ENCODE results near the gene ACRV1. TPM values are rescaled to one million over a fixed set of nuclear protein-coding genes. Genes with fewer than 3 reads are reported as not detected.

The ACRV1 gene
- total RNA-seq, 1 donor from 2014 or later = not detected

DNA sequence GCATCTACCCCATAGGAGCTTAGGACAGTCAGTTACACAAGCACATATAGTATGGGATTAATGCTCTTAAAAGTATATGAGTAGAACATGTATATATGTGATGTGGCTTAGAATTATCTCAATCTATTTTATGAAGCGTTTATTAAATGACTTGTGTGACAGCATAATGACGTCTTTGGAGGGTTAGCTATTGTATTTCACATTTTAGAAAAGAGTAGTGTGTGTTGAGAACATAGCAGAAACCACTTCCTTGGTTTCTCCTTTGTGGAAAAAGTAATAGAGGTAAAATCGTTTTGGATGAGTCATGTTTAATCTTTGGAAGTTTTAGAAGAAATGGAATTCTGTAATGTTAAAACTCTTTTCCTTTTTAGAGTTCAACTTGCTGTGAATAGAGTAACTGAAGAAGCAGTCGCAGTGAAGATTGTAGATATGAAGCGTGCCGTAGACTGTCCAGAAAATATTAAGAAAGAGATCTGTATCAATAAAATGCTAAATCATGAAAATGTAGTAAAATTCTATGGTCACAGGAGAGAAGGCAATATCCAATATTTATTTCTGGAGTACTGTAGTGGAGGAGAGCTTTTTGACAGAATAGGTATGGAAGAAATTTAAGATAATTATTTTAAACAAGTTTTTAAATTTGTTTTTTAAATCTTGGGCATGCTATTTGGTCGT is 53.3 kb downstream of the ACRV1 start:
- TF ChIP-seq, protein P1, sequence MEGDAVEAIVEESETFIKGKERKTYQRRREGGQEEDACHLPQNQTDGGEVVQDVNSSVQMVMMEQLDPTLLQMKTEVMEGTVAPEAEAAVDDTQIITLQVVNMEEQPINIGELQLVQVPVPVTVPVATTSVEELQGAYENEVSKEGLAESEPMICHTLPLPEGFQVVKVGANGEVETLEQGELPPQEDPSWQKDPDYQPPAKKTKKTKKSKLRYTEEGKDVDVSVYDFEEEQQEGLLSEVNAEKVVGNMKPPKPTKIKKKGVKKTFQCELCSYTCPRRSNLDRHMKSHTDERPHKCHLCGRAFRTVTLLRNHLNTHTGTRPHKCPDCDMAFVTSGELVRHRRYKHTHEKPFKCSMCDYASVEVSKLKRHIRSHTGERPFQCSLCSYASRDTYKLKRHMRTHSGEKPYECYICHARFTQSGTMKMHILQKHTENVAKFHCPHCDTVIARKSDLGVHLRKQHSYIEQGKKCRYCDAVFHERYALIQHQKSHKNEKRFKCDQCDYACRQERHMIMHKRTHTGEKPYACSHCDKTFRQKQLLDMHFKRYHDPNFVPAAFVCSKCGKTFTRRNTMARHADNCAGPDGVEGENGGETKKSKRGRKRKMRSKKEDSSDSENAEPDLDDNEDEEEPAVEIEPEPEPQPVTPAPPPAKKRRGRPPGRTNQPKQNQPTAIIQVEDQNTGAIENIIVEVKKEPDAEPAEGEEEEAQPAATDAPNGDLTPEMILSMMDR (IDR thresholded peaks at IDR 0.05; ENCODE audit: borderline replicate concordance) = no peak
- Histone ChIP-seq H3K36me3 (no peaks in the 10 kb centered on the region), H3K4me1 (peaks cover 24% of the 10 kb centered on the region), H3K27me3 (ENCODE audit: low read depth) (no peaks in the 10 kb centered on the region), H3K4me3 (no peak overlapping the region), H3K9me3 (replicated peaks) (no peaks in the 10 kb centered on the region), H3K27ac (replicated peaks) (no peak overlapping the region)
- DNase-seq = no peak
- intact Hi-C loops (cut with micrococcal nuclease) = no loop called here

DNA sequence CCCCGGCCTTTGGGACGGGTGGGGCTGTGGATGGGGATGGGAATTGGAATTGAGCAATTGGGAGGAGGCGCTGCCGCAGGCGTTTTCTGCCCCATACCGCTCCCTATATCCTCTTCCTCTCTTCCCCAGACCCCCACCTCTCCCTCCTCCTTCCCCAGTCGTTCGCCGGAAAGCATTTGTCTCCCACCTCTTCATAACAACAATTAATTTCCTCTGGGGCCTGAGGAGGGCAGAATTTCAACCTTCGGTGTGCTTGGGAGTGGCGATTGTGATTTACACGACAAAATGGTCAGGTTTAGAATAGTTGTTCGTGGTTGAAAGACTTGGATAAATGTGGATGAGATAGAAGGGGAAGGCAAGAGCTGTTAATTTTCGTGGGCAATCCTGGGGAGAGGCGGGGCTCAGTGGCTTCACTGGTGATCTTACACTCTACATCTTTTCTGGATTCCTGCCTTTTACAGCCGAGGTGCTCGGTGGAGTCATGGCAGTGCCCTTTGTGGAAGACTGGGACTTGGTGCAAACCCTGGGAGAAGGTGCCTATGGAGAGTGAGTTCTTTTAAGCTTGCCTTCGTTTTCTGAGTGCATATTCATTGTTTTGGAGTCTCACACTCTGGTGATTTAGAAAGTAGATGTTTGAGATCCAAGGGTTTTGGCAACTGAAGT is 54.2 kb downstream of the ACRV1 start:
- no peak for DNase-seq
- no peaks in the 10 kb centered on the region for H3K9me3 ChIP-seq (replicated peaks)
- intact Hi-C loops (cut with micrococcal nuclease) = no loop called here
- H3K27me3 ChIP-seq (ENCODE audit: low read depth) = no peaks in the 10 kb centered on the region
- peaks cover 24% of the 10 kb centered on the region for H3K4me1 ChIP-seq
- peaks cover 7% of the 10 kb centered on the region for H3K36me3 ChIP-seq
- peak overlapping the region; percentile 83 for H3K4me3 ChIP-seq
- peak overlapping the region; percentile 99 for H3K27ac ChIP-seq (replicated peaks)
- TF ChIP-seq, protein P1 (IDR thresholded peaks at IDR 0.05; ENCODE audit: borderline replicate concordance) = no peak

DNA sequence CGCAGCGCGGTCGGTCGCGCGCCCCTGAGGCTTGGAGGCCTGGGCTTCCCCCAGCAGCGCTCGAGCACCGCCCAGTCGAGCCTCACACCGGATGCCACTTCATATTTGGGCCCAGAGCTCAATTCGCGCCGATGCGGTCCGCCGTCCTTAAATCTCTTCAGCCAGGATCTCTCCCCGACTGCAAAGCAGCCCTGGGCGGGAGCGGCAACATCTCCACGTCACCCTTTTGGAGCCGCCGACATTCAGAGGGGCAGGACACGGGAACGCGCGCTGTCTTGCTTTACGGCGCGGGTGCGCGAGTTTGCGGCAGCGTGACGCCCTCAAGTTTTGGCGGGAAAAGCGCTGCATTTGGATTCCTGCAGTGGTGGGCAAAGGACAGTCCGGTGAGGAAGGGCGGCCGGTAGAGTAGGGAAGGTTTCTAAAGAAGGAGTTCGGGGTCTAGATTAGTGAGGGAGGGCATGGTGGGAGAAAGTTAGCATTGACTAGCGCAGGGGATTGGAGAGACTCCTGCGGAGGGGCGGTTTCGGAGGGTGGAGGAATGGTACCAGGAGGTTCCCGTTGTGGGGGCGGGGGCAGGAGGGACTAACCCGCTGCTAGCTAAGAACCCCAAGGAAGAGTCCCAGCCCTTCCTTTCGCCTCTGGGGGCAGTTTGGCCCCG is 54.9 kb downstream of the ACRV1 start:
- intact Hi-C loops (cut with micrococcal nuclease) = no loop called here

DNA sequence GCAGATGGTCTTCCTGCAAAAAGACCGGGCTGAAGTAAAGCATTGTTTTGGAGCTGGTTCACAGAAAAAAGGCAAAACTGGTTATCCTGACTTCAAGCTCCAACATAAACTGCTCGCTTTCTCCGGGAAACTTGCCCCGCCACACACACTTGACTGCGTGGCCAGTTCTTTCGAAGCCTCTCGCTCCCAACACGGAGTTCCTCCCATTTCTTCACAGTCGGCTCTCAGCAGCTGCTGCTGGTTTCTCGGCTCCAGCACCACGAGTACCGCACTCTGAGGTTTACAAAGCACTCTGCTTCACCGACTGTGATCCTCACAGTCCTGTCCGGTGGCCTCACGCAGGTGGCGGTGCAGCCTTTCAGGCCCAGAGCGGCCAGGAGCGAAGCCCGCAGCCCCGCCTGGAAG is 55.4 kb downstream of the ACRV1 start:
- H3K27ac ChIP-seq (replicated peaks) = peak overlapping the region; percentile 99
- DNase-seq = no peak
- peak overlapping the region; percentile 83 for H3K4me3 ChIP-seq
- H3K27me3 ChIP-seq (ENCODE audit: low read depth) = no peaks in the 10 kb centered on the region
- H3K9me3 ChIP-seq (replicated peaks) = no peaks in the 10 kb centered on the region
- intact Hi-C loops (cut with micrococcal nuclease) = no loop called here
- H3K4me1 ChIP-seq = peaks cover 24% of the 10 kb centered on the region
- peaks cover 19% of the 10 kb centered on the region for H3K36me3 ChIP-seq
- TF ChIP-seq, protein P1 (IDR thresholded peaks at IDR 0.05; ENCODE audit: borderline replicate concordance) = no peak

More for the DNA sequence above, 54.9 kb downstream of the ACRV1 start:
- peak overlapping the region; percentile 99 for H3K27ac ChIP-seq (replicated peaks)
- peaks cover 13% of the 10 kb centered on the region for H3K36me3 ChIP-seq
- TF ChIP-seq, protein P1 (IDR thresholded peaks at IDR 0.05; ENCODE audit: borderline replicate concordance) = no peak
- peak overlapping the region; percentile 83 for H3K4me3 ChIP-seq
- peak; percentile 89 for DNase-seq
- H3K27me3 ChIP-seq (ENCODE audit: low read depth) = no peaks in the 10 kb centered on the region
- H3K4me1 ChIP-seq = peaks cover 24% of the 10 kb centered on the region
- no peaks in the 10 kb centered on the region for H3K9me3 ChIP-seq (replicated peaks)

DNA sequence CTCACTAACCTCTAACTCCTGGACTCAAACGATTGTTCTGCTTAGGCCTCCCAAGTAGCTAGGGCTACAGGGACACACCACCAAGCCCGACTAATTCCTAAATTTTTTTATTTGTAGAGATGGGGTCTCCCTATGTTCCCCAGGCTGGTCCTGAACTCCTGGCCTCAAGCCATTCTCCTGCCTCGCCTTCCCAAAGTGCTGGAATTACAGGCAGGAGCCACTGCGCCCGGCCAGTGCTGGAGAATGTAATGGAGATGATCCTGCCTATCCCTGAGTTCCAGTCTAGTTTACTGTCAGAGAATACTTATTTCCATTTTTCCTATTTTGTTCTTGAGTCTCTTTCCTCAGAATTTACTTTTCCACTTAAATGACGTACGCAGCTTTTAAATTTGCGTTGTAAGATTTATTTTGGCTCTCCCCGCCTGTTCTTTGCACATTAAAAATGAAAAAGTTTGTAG is 55.9 kb downstream of the ACRV1 start, which contains the start of gene CHEK1:
Gene CHEK1 (plus strand): TSS at position 408 of the 458 bp plus-strand sequence. CDS start 1,606 bp downstream, outside the sequence.
- intact Hi-C loops (cut with micrococcal nuclease) = no loop called here
- Histone ChIP-seq H3K27me3 (ENCODE audit: low read depth) (no peaks in the 10 kb centered on the region), H3K4me1 (peaks cover 24% of the 10 kb centered on the region), H3K27ac (replicated peaks) (peak within 1 kb of the TSS; percentile 99), H3K36me3 (peaks cover 23% of the 10 kb centered on the region), H3K4me3 (peak within 1 kb of the TSS; percentile 83), H3K9me3 (replicated peaks) (no peaks in the 10 kb centered on the region)
- DNase-seq = no peak
- TF ChIP-seq, protein P1 (IDR thresholded peaks at IDR 0.05; ENCODE audit: borderline replicate concordance) = no peak
